IMR-90 (cell line): ENCODE results near the gene CTSH.

ENCODE experiments used
- CEBPB ChIP-seq: IDR thresholded peaks from 2 replicates; pipeline ENCODE4 v1.6.1; 2012; ENCODE audit warnings: low read depth, low read length, improper control_type of control experiment
- CHD1 ChIP-seq: IDR thresholded peaks from 2 replicates; pipeline ENCODE4 v1.6.1; 2012; ENCODE audit warnings: low read depth, low read length, improper control_type of control experiment
- CTCF ChIP-seq: conservative IDR thresholded peaks from 2 replicates; pipeline ENCODE4 v1.5.1; 2012; ENCODE audit warnings: mild to moderate bottlenecking, low read depth, low read length, improper control_type of control experiment
- ELK1 ChIP-seq: fragments of 150-350 bp; IDR thresholded peaks from 2 replicates; pipeline ENCODE4 v1.6.1; 2016; ENCODE audit warnings: low read depth, mild to moderate bottlenecking, low read length, moderate library complexity, borderline replicate concordance
- FOS ChIP-seq: fragments of 150-350 bp; IDR thresholded peaks from 2 replicates; pipeline ENCODE4 v1.6.1; 2016; ENCODE audit warnings: low read depth, low read length
- MAFK ChIP-seq: IDR thresholded peaks from 2 replicates; pipeline ENCODE4 v1.6.1; 2012; ENCODE audit warnings: low read depth, low read length, improper control_type of control experiment
- MAZ ChIP-seq: IDR thresholded peaks from 2 replicates; pipeline ENCODE4 v1.6.1; 2012; ENCODE audit warnings: low read depth, mild to moderate bottlenecking, low read length, improper control_type of control experiment, moderate library complexity, borderline replicate concordance
- MXI1 ChIP-seq: IDR thresholded peaks from 2 replicates; pipeline ENCODE4 v1.6.1; 2012; ENCODE audit warnings: low read depth, mild to moderate bottlenecking, low read length, moderate library complexity, borderline replicate concordance
- POLR2A ChIP-seq: IDR thresholded peaks from 2 replicates; pipeline ENCODE4 v1.6.1; 2012; ENCODE audit warnings: mild to moderate bottlenecking, low read depth, low read length
- RAD21 ChIP-seq: IDR thresholded peaks from 2 replicates; pipeline ENCODE4 v1.6.1; 2012; ENCODE audit warnings: low read length, improper control_type of control experiment
- RCOR1 ChIP-seq: IDR thresholded peaks from 2 replicates; pipeline ENCODE4 v1.6.1; 2012; ENCODE audit warnings: mild to moderate bottlenecking, low read length, improper control_type of control experiment; ENCODE audit not compliant: insufficient replicate concordance
- USF2 ChIP-seq: fragments of 150-350 bp; IDR thresholded peaks from 2 replicates; pipeline ENCODE4 v1.6.1; 2017; ENCODE audit warnings: mild to moderate bottlenecking, antibody characterized with exemption, low read length, low read depth

- TF ChIP-seq CTCF: no peak
- TF ChIP-seq USF2: no peak
- TF ChIP-seq RAD21: no peak
- TF ChIP-seq POLR2A: no peak
- TF ChIP-seq MXI1: no peak
- no peak for TF ChIP-seq CHD1
- TF ChIP-seq RCOR1: no peak
- TF ChIP-seq MAZ: no peak
- TF ChIP-seq CEBPB: no peak
- TF ChIP-seq ELK1: no peak
- no peak for TF ChIP-seq FOS
- no peak for TF ChIP-seq MAFK
Measured at GRCh38 chr15:78875107-78875914, 69.5 kb downstream of the CTSH start.
